Left lung (tissue), 10 donors: ENCODE results near the gene NMNAT3. TPM values are rescaled to one million over a fixed set of nuclear protein-coding genes. Genes with fewer than 3 reads are reported as not detected.

Source experiments
- ATAC-seq: fragments of 200-7000 bp; cut with Tn5 transposase; one replicate; pipeline ENCODE4 v1.9.1; 2020; ENCODE audit warnings: moderate library complexity
- DNase-seq, 4 donors: peaks; one replicate each; pipeline ENCODE4 v3.0.0-alpha.2; 2013 to 2020
- H3K27ac ChIP-seq, 2 donors: fragments of 200-600 bp; sonication (generic) in 1 of 2; one replicate each; pipeline versions ENCODE4 v1.5.0 to v1.8.0; 2020 to 2021
- H3K27me3 ChIP-seq, 2 donors: fragments of 200-600 bp; sonication (generic) in 1 of 2; one replicate each; pipeline versions ENCODE4 v1.5.0 to v1.8.0; 2020 to 2021
- H3K36me3 ChIP-seq, 2 donors: fragments of 200-600 bp; sonication (generic) in 1 of 2; one replicate each; pipeline versions ENCODE4 v1.5.0 to v1.8.0; 2020 to 2021
- H3K4me1 ChIP-seq, 2 donors: fragments of 200-600 bp; one replicate each; pipeline ENCODE4 v1.8.0; 2021
- H3K4me3 ChIP-seq, 2 donors: fragments of 200-600 bp; sonication (generic) in 1 of 2; one replicate each; pipeline versions ENCODE4 v1.5.0 to v1.8.0; 2020 to 2021; ENCODE audit warnings: mild to moderate bottlenecking in 1 of 2
- H3K9me3 ChIP-seq, 2 donors: fragments of 200-600 bp; sonication (generic) in 1 of 2; one replicate each; pipeline versions ENCODE4 v1.5.0 to v1.8.0; 2020 to 2021
- CTCF ChIP-seq, 2 donors: fragments of 200-600 bp; sonication (generic) in 1 of 2; IDR thresholded peaks; one replicate each; pipeline versions ENCODE4 v1.5.0 to v1.8.0; 2021; ENCODE audit warnings: antibody characterized with exemption in 2 of 2
- intact Hi-C, 2 donors: fragments of 100-400 bp; cut with DNase I; formaldehyde crosslinking; loops; one replicate each; pipeline versions ENCODE4 v1.11.2 to v1.14.2; 2022
- polyA plus RNA-seq, 6 donors: library from polyadenylated mRNA; unstranded; fragments of 120-200 nt; gene quantifications; one replicate each; pipeline ENCODE4 v1.2.1, GENCODE V29; 2013; ENCODE audit not compliant: insufficient read length in 6 of 6
- total RNA-seq, 2 donors: library from RNA; stranded (reverse); fragmentation: NEBNext Ultra II Directional; extraction: Animal tissue kit (Norgen Biotek cat#: 25700); gene quantifications; one replicate each; pipeline ENCODE4 v1.2.1, GENCODE V29; 2021
- donor health status: DM: no; HTN: yes; CAD: no.
- donor health status: DM: no; HTN: no; CAD: no.

NMNAT3 gene
- total and polyA plus RNA-seq, 8 donors: 3.2 to 8.0 (median 6.0) TPM

GRCh38 chr3:139561255-139561817 is 116.4 kb downstream of the NMNAT3 start:
- H3K36me3 ChIP-seq: no peaks in the 10 kb centered on the region
- H3K9me3 ChIP-seq: no peaks in the 10 kb centered on the region
- ATAC-seq (no peak), DNase-seq (no peak)
- no peak overlapping the region for H3K4me3 ChIP-seq
- no peaks in the 10 kb centered on the region for H3K4me1 ChIP-seq
- no peak for TF ChIP-seq CTCF (IDR thresholded peaks at IDR 0.05)
- H3K27me3 ChIP-seq: no peaks in the 10 kb centered on the region
- H3K27ac ChIP-seq: no peak overlapping the region
- intact Hi-C loops: loop anchor here in 1 of 2 donors (5.0 kb wide), 1 partner anchor 134 kb away; no protein-coding TSS in a partner anchor

GRCh38 chr3:139560411-139560810 is 117.4 kb downstream of the NMNAT3 start:
- Histone ChIP-seq H3K4me1 (no peaks in the 10 kb centered on the region), H3K4me3 (no peak overlapping the region), H3K27me3 (no peaks in the 10 kb centered on the region), H3K9me3 (no peaks in the 10 kb centered on the region), H3K36me3 (no peaks in the 10 kb centered on the region), H3K27ac (no peak overlapping the region)
- no peak for DNase-seq
- no peak for ATAC-seq
- no peak for TF ChIP-seq CTCF (IDR thresholded peaks at IDR 0.05)
- intact Hi-C loops: loop anchor here in 1 of 2 donors (5.0 kb wide), 1 partner anchor 133 kb away; no protein-coding TSS in a partner anchor

- intact Hi-C loops: no loop called here
- no peaks in the 10 kb centered on the region for H3K27me3 ChIP-seq
Observed at GRCh38 chr3:139559541-139559940, 118.2 kb downstream of the NMNAT3 start.

GRCh38 chr3:139558351-139559266 is 119.2 kb downstream of the NMNAT3 start:
- Histone ChIP-seq H3K27me3 (no peaks in the 10 kb centered on the region), H3K27ac (no peak overlapping the region), H3K4me3 (no peak overlapping the region), H3K4me1 (no peaks in the 10 kb centered on the region), H3K36me3 (no peaks in the 10 kb centered on the region), H3K9me3 (no peaks in the 10 kb centered on the region)
- no peak for ATAC-seq
- intact Hi-C loops: no loop called here
- DNase-seq: no peak
- TF ChIP-seq CTCF (IDR thresholded peaks at IDR 0.05): no peak

More at GRCh38 chr3:139559541-139559940, 118.2 kb downstream of the NMNAT3 start:
- H3K4me1 ChIP-seq: no peaks in the 10 kb centered on the region
- TF ChIP-seq CTCF (IDR thresholded peaks at IDR 0.05): no peak
- DNase-seq (no peak), ATAC-seq (no peak)
- no peak overlapping the region for H3K4me3 ChIP-seq
- H3K36me3 ChIP-seq: no peaks in the 10 kb centered on the region
- H3K9me3 ChIP-seq: no peaks in the 10 kb centered on the region
- no peak overlapping the region for H3K27ac ChIP-seq

GRCh38 chr3:139557041-139557440 is 120.7 kb downstream of the NMNAT3 start:
- H3K9me3 ChIP-seq: no peaks in the 10 kb centered on the region
- TF ChIP-seq CTCF (IDR thresholded peaks at IDR 0.05): no peak
- intact Hi-C loops: no loop called here
- ATAC-seq (no peak), DNase-seq (no peak)
- no peaks in the 10 kb centered on the region for H3K4me1 ChIP-seq
- H3K4me3 ChIP-seq: no peak overlapping the region
- H3K27me3 ChIP-seq: no peaks in the 10 kb centered on the region
- no peak overlapping the region for H3K27ac ChIP-seq
- no peaks in the 10 kb centered on the region for H3K36me3 ChIP-seq
